Keratinocyte (primary cell): ENCODE measurements around the gene DIS3L2.

Experiments used
- EZH2 ChIP-seq: IDR thresholded peaks from one replicate; pipeline ENCODE4 v1.6.1; 2012; ENCODE audit warnings: inconsistent platforms, mild to moderate bottlenecking, low read length, moderate library complexity
- TF ChIP-seq, protein P1 (sequence below), 3 experiments: IDR thresholded peaks in 1 of 3; conservative IDR thresholded peaks in 1 of 3; optimal IDR thresholded peaks in 1 of 3; 2 replicates in 2 of 3; 3 replicates in 1 of 3; pipeline versions ENCODE3 to v1.5.1; 2011; ENCODE audit warnings: low read length in 3 of 3, mild to moderate bottlenecking in 3 of 3, moderate library complexity in 2 of 3, control low read depth in 1 of 3, inconsistent platforms in 1 of 3; ENCODE audit not compliant: insufficient read depth in 2 of 3; ENCODE audit errors: extremely low read depth in 1 of 3

GRCh38 chr2:232369126-232369951, 407.8 kb downstream of the DIS3L2 start:
- TF ChIP-seq, protein P1, sequence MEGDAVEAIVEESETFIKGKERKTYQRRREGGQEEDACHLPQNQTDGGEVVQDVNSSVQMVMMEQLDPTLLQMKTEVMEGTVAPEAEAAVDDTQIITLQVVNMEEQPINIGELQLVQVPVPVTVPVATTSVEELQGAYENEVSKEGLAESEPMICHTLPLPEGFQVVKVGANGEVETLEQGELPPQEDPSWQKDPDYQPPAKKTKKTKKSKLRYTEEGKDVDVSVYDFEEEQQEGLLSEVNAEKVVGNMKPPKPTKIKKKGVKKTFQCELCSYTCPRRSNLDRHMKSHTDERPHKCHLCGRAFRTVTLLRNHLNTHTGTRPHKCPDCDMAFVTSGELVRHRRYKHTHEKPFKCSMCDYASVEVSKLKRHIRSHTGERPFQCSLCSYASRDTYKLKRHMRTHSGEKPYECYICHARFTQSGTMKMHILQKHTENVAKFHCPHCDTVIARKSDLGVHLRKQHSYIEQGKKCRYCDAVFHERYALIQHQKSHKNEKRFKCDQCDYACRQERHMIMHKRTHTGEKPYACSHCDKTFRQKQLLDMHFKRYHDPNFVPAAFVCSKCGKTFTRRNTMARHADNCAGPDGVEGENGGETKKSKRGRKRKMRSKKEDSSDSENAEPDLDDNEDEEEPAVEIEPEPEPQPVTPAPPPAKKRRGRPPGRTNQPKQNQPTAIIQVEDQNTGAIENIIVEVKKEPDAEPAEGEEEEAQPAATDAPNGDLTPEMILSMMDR (optimal IDR thresholded peaks at IDR 0.05 in 1 of 3, IDR thresholded peaks at IDR 0.05 in 1 of 3, conservative IDR thresholded peaks at IDR 0.05 in 1 of 3; ENCODE audit: extremely low read depth in 1 of 3, insufficient read depth in 2 of 3, low read length in 3 of 3): no peak
- TF ChIP-seq EZH2: no peak
